SIG-M5 (cell line): ENCODE data around the gene WASHC4.
"Not testable (repeated sequence)": the region's sequence is repeated elsewhere in the genome, so short reads cannot be mapped to it uniquely, and the experiment has no call there.

Experiments
- DNase-seq: peaks from one replicate; lab custom pipeline; 2025; lab: John Stamatoyannopoulos, UW

The WASHC4 gene

GRCh38 chr12:105164068-105164467 lies 56.5 kb downstream of the WASHC4 start:
- DNase-seq, result no peak

- DNase-seq, result no peak
Measured at GRCh38 chr12:105166736-105167135, 59.2 kb downstream of the WASHC4 start.

- DNase-seq, result no peak
Measured at GRCh38 chr12:105167346-105167745, 59.8 kb downstream of the WASHC4 start.

- DNase-seq, result no peak
Measured at GRCh38 chr12:105168006-105168405, 60.5 kb downstream of the WASHC4 start.

- no peak for DNase-seq
Measured at GRCh38 chr12:105170139-105170538, 62.6 kb downstream of the WASHC4 start.

- no peak for DNase-seq
Measured at GRCh38 chr12:105171691-105172436, 64.3 kb downstream of the WASHC4 start.

- no peak for DNase-seq
Measured at GRCh38 chr12:105175397-105175990, 68.0 kb downstream of the WASHC4 start.

GRCh38 chr12:105177208-105177607 lies 69.7 kb downstream of the WASHC4 start:
- DNase-seq, result no peak

- DNase-seq, result not testable (repeated sequence)
Measured at GRCh38 chr12:105179114-105179513, 71.6 kb downstream of the WASHC4 start.

GRCh38 chr12:105183406-105183805 lies 75.9 kb downstream of the WASHC4 start:
- DNase-seq, result not testable (repeated sequence)

- DNase-seq, result not testable (repeated sequence)
Measured at GRCh38 chr12:105183976-105184375, 76.4 kb downstream of the WASHC4 start.

GRCh38 chr12:105189293-105189692 lies 81.8 kb downstream of the WASHC4 start:
- DNase-seq, result no peak

- no peak for DNase-seq
Measured at GRCh38 chr12:105190530-105190929, 83.0 kb downstream of the WASHC4 start.

- DNase-seq, result no peak
Measured at GRCh38 chr12:105192624-105193225, 85.2 kb downstream of the WASHC4 start.

GRCh38 chr12:105194947-105195346 lies 87.4 kb downstream of the WASHC4 start:
- DNase-seq, result no peak

GRCh38 chr12:105196090-105196489 lies 88.6 kb downstream of the WASHC4 start:
- DNase-seq, result no peak

GRCh38 chr12:105198961-105199360 lies 91.4 kb downstream of the WASHC4 start:
- no peak for DNase-seq

GRCh38 chr12:105200385-105200784 lies 92.9 kb downstream of the WASHC4 start:
- no peak for DNase-seq

- DNase-seq, result no peak
Measured at GRCh38 chr12:105201299-105201698, 93.8 kb downstream of the WASHC4 start.

- no peak for DNase-seq
Measured at GRCh38 chr12:105202202-105202601, 94.7 kb downstream of the WASHC4 start.

- no peak for DNase-seq
Measured at GRCh38 chr12:105204127-105204526, 96.6 kb downstream of the WASHC4 start.

GRCh38 chr12:105204916-105205315 lies 97.4 kb downstream of the WASHC4 start:
- DNase-seq, result no peak

GRCh38 chr12:105205322-105206048 lies 98.0 kb downstream of the WASHC4 start:
- DNase-seq, result no peak
